Keratinocyte (primary cell): ENCODE data around the gene MCM9.

Experiments
- EZH2 ChIP-seq: IDR thresholded peaks from one replicate; pipeline ENCODE4 v1.6.1; 2012; ENCODE audit warnings: inconsistent platforms, mild to moderate bottlenecking, low read length, moderate library complexity
- TF ChIP-seq, protein P1 (sequence below), 3 experiments: IDR thresholded peaks in 1 of 3; conservative IDR thresholded peaks in 1 of 3; optimal IDR thresholded peaks in 1 of 3; 2 replicates in 2 of 3; 3 replicates in 1 of 3; pipeline versions ENCODE3 to v1.5.1; 2011; ENCODE audit warnings: low read length in 3 of 3, mild to moderate bottlenecking in 3 of 3, moderate library complexity in 2 of 3, control low read depth in 1 of 3, inconsistent platforms in 1 of 3; ENCODE audit not compliant: insufficient read depth in 2 of 3; ENCODE audit errors: extremely low read depth in 1 of 3

- TF ChIP-seq, protein P1, sequence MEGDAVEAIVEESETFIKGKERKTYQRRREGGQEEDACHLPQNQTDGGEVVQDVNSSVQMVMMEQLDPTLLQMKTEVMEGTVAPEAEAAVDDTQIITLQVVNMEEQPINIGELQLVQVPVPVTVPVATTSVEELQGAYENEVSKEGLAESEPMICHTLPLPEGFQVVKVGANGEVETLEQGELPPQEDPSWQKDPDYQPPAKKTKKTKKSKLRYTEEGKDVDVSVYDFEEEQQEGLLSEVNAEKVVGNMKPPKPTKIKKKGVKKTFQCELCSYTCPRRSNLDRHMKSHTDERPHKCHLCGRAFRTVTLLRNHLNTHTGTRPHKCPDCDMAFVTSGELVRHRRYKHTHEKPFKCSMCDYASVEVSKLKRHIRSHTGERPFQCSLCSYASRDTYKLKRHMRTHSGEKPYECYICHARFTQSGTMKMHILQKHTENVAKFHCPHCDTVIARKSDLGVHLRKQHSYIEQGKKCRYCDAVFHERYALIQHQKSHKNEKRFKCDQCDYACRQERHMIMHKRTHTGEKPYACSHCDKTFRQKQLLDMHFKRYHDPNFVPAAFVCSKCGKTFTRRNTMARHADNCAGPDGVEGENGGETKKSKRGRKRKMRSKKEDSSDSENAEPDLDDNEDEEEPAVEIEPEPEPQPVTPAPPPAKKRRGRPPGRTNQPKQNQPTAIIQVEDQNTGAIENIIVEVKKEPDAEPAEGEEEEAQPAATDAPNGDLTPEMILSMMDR (optimal IDR thresholded peaks at IDR 0.05 in 1 of 3, IDR thresholded peaks at IDR 0.05 in 1 of 3, conservative IDR thresholded peaks at IDR 0.05 in 1 of 3; ENCODE audit: extremely low read depth in 1 of 3, insufficient read depth in 2 of 3, low read length in 3 of 3): no peak
- TF ChIP-seq EZH2: no peak
Measured at GRCh38 chr6:118939683-118940082, 4.7 kb upstream of the MCM9 start.
